ENCODE results near the gene AKNAD1. TPM values are rescaled to one million over a fixed set of nuclear protein-coding genes. Genes with fewer than 3 reads are reported as not detected.

Gene AKNAD1
- polyA plus RNA-seq, 1 of the 3 experiments (the other 2 are of a cell fraction), result 0.71 TPM

DNA sequence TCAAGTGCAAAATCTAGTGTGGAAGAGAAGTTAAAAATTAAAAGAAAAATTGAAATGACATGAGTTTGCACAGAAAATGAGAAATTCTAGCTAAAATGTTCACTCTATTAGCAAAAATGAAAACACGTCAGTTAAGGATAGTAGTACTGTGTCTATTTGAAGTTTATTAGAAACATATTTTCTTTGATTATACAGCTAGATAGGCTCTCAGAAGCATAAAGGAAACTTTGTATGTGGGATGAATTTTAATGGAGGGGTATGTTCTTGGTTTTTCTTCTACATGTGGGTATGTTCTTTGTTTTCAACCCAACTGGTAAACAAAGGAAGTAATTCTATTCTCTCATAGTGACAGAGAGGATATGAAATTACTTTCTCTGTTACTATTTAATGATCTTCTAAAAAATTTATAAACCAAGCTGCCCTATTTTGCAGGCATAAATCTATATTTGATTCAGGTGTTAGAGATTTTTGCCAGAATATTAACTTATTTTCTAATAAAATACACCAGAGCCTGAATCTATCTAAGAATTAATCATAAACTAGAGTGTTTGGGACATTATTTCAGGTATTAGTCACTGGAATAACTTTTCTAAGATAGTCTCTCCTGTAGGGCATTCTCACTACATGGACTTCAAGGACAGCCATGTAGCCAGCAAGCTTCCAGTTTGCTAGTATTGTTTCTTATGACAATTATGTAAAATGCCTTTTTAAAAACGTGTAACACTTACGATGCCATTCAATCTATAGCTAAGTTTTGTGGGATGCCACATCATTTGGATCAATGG is 35.7 kb upstream of the AKNAD1 start (continued):
- TF ChIP-seq, protein P1, sequence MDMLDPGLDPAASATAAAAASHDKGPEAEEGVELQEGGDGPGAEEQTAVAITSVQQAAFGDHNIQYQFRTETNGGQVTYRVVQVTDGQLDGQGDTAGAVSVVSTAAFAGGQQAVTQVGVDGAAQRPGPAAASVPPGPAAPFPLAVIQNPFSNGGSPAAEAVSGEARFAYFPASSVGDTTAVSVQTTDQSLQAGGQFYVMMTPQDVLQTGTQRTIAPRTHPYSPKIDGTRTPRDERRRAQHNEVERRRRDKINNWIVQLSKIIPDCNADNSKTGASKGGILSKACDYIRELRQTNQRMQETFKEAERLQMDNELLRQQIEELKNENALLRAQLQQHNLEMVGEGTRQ (IDR thresholded peaks at IDR 0.05; ENCODE audit: borderline replicate concordance, low read depth, low read length), result no peak
- TF ChIP-seq MXI1 (IDR thresholded peaks at IDR 0.05; ENCODE audit: low read depth, low read length) (no peak), FOSL2 (IDR thresholded peaks at IDR 0.05; ENCODE audit: borderline replicate concordance, low read depth) (no peak), SIN3A (IDR thresholded peaks at IDR 0.05; ENCODE audit: borderline replicate concordance, low read depth, low read length) (no peak)

DNA sequence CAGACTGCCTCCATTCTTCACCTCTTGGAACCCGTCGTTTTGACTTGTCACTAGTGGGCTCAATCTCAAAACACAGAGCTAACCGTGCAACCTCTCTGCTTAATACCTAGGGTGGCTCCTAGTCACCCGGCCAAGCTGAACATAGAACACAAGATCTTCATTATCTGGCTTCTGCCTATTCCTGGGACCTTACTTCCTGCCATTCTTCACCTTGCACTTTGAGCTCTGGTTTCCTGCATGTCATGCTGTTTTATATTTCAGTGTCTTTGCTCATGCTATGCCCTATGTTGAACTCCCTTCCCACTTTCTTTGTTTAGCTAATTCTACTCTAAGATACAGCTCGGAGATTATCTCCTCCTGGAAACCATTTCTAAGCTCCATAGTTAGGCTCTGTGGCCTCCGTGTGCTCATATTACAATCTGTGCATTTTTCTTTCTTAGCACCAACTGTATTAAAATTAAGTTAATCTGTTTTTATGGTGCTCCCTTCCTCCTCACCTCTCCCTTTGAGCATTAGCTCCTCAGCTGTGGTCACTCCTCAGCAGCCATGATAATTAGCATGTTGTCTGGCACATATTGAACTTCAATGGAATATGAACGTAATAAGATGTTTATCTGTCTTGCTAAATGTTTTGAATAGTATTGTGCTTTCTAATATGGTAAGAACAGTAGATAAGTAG is 33.0 kb upstream of the AKNAD1 start:
- Histone ChIP-seq H3K79me2 (ENCODE audit: insufficient read depth) (peaks cover 37% of the 10 kb centered on the region; the same call in 1 of the 2 replicates), H3K27me3 (ENCODE audit: insufficient read depth) (no peaks in the 10 kb centered on the region), H3K4me1 (ENCODE audit: control insufficient read depth in 1 of 2, insufficient read depth in 2 of 2, low read depth in 1 of 2, low read length in 1 of 2) (peaks cover 0 to 7% of the 10 kb centered on the region in 2 experiments; a peak in 3 of 4 replicates), H3K36me3 (replicated peaks in 1 of 2; ENCODE audit: control insufficient read depth in 1 of 2, insufficient read depth in 2 of 2, low read length in 1 of 2) (no peaks in the 10 kb centered on the region), H3F3A (replicated peaks; ENCODE audit: insufficient read depth) (no peaks in the 10 kb centered on the region), H3K9me3 (no peaks in the 10 kb centered on the region), H3K27ac (ENCODE audit: low read depth in 2 of 2, low read length in 1 of 2) (no peak overlapping the region), H3K4me2 (no peak overlapping the region), H4K20me1 (ENCODE audit: insufficient read depth) (no peaks in the 10 kb centered on the region), H3K9me2 (no peaks in the 10 kb centered on the region), H2AFZ (ENCODE audit: low read depth) (no peak overlapping the region), H3K9ac (no peak overlapping the region), H3K4me3 (ENCODE audit: low read depth in 2 of 2, low read length in 1 of 2) (no peak overlapping the region)
- TF ChIP-seq POLR2AphosphoS5 (IDR thresholded peaks at IDR 0.05; ENCODE audit: low read depth, low read length) (no peak), FOXM1 (IDR thresholded peaks at IDR 0.05; ENCODE audit: low read depth) (no peak), MEF2A (IDR thresholded peaks at IDR 0.05; ENCODE audit: borderline replicate concordance, low read depth) (no peak), GATA2 (CRISPR knock-in tag; IDR thresholded peaks at IDR 0.05) (no peak), TAF1 (IDR thresholded peaks at IDR 0.05; ENCODE audit: borderline replicate concordance, low read depth, low read length) (no peak), SIN3A (IDR thresholded peaks at IDR 0.05; ENCODE audit: borderline replicate concordance, low read depth, low read length) (no peak)
- TF ChIP-seq, protein P2, sequence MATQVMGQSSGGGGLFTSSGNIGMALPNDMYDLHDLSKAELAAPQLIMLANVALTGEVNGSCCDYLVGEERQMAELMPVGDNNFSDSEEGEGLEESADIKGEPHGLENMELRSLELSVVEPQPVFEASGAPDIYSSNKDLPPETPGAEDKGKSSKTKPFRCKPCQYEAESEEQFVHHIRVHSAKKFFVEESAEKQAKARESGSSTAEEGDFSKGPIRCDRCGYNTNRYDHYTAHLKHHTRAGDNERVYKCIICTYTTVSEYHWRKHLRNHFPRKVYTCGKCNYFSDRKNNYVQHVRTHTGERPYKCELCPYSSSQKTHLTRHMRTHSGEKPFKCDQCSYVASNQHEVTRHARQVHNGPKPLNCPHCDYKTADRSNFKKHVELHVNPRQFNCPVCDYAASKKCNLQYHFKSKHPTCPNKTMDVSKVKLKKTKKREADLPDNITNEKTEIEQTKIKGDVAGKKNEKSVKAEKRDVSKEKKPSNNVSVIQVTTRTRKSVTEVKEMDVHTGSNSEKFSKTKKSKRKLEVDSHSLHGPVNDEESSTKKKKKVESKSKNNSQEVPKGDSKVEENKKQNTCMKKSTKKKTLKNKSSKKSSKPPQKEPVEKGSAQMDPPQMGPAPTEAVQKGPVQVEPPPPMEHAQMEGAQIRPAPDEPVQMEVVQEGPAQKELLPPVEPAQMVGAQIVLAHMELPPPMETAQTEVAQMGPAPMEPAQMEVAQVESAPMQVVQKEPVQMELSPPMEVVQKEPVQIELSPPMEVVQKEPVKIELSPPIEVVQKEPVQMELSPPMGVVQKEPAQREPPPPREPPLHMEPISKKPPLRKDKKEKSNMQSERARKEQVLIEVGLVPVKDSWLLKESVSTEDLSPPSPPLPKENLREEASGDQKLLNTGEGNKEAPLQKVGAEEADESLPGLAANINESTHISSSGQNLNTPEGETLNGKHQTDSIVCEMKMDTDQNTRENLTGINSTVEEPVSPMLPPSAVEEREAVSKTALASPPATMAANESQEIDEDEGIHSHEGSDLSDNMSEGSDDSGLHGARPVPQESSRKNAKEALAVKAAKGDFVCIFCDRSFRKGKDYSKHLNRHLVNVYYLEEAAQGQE (IDR thresholded peaks at IDR 0.05; ENCODE audit: low read depth, low read length), result no peak
- TF ChIP-seq, protein P3, sequence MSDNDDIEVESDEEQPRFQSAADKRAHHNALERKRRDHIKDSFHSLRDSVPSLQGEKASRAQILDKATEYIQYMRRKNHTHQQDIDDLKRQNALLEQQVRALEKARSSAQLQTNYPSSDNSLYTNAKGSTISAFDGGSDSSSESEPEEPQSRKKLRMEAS (IDR thresholded peaks at IDR 0.05; ENCODE audit: low read depth), result no peak
- TF ChIP-seq, protein P4, sequence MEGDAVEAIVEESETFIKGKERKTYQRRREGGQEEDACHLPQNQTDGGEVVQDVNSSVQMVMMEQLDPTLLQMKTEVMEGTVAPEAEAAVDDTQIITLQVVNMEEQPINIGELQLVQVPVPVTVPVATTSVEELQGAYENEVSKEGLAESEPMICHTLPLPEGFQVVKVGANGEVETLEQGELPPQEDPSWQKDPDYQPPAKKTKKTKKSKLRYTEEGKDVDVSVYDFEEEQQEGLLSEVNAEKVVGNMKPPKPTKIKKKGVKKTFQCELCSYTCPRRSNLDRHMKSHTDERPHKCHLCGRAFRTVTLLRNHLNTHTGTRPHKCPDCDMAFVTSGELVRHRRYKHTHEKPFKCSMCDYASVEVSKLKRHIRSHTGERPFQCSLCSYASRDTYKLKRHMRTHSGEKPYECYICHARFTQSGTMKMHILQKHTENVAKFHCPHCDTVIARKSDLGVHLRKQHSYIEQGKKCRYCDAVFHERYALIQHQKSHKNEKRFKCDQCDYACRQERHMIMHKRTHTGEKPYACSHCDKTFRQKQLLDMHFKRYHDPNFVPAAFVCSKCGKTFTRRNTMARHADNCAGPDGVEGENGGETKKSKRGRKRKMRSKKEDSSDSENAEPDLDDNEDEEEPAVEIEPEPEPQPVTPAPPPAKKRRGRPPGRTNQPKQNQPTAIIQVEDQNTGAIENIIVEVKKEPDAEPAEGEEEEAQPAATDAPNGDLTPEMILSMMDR (IDR thresholded peaks at IDR 0.05), result no peak
- TF ChIP-seq, protein P1 (IDR thresholded peaks at IDR 0.05; ENCODE audit: borderline replicate concordance, low read depth, low read length), result no peak
- TF ChIP-seq, protein P5, sequence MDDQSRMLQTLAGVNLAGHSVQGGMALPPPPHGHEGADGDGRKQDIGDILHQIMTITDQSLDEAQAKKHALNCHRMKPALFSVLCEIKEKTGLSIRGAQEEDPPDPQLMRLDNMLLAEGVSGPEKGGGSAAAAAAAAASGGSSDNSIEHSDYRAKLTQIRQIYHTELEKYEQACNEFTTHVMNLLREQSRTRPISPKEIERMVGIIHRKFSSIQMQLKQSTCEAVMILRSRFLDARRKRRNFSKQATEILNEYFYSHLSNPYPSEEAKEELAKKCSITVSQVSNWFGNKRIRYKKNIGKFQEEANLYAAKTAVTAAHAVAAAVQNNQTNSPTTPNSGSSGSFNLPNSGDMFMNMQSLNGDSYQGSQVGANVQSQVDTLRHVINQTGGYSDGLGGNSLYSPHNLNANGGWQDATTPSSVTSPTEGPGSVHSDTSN (IDR thresholded peaks at IDR 0.05), result no peak
- no peak for DNase-seq
- POLR2A ChIA-PET, result interaction anchor here (1.2 kb wide), 1 partner anchor 197 kb away, joined by 3 read pairs; no protein-coding TSS in a partner anchor
- CTCF ChIA-PET, result interaction anchor here (0.7 to 2.5 kb wide), 2 partner anchors 8 to 12 kb away, joined by 3 to 15 read pairs; no protein-coding TSS in a partner anchor
- 94% methylated on average over 7 of the region's 7 CpGs for WGBS (ENCODE audit: low lambda C conversion rate)
